Measurements from ENCODE around the gene BCKDHA. TPM values are rescaled to one million over a fixed set of nuclear protein-coding genes. Genes with fewer than 3 reads are reported as not detected.
A peak's percentile ranks its signal among the peaks of the same experiment; 100 is the strongest.

Gene BCKDHA
- total RNA-seq (2014; rRNA removed; shearing (Covaris generic); ENCODE audit: low replicate concordance) = 22.0 and 58.6 TPM in 2 replicates

DNA sequence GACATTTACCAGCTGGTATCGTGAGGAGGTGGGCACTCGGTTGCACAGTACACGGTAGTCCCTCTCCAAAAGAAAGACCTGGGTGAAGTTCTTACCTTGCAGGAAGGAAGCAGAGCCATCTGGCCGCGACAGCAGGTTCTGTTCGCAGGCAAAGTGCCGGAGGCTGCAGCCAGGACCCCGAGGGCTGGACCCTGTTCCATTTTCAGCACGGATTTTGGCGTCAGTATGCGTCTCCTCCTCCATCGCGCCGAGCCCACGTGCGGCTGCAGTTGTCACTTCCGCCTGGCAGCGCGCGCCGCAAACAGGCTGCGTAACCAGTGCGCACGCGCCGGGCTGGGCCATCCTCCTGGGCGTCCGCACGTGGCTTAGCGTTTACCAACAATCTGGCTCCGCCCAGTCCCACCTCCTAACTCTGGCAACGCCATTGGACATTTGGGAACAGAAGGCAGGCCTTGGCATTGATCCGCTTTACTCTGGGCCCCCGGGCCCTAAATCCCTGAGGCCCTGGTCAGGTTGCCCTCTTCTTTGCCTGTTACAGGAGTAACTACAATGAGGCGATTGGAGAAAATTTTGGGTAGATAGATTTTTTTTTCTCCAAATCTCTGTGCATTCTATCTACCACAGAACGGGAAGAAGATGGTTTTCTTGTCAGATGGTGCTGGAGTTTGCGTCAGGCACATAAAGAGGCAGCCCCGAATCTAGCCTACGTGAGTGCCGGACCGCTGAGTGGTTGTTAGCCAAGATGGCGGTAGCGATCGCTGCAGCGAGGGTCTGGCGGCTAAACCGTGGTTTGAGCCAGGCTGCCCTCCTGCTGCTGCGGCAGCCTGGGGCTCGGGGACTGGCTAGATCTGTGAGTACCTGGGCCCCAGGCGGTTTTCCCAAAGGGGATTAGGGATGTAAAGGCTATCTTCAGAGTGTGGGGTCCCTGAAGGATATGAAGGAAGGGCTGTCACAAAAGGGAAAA, at the start of gene BCKDHA, which contains the start of gene EXOSC5:
Gene BCKDHA (plus strand): TSS at position 733 of the 964 bp plus-strand sequence. CDS start 10 bp downstream, at position 743.
Gene EXOSC5 (minus strand): TSS at position 274 of the 964 bp plus-strand sequence. CDS start 31 bp downstream, at position 243.
- H3K9me3 ChIP-seq = no peaks in the 10 kb centered on the region
- no peaks in the 10 kb centered on the region for H3K27me3 ChIP-seq
- peak; percentile 99 for DNase-seq
- H3K36me3 ChIP-seq = peaks cover 4% of the 10 kb centered on the region
- H3K4me3 ChIP-seq = peak within 1 kb of the TSS; percentile 98

DNA sequence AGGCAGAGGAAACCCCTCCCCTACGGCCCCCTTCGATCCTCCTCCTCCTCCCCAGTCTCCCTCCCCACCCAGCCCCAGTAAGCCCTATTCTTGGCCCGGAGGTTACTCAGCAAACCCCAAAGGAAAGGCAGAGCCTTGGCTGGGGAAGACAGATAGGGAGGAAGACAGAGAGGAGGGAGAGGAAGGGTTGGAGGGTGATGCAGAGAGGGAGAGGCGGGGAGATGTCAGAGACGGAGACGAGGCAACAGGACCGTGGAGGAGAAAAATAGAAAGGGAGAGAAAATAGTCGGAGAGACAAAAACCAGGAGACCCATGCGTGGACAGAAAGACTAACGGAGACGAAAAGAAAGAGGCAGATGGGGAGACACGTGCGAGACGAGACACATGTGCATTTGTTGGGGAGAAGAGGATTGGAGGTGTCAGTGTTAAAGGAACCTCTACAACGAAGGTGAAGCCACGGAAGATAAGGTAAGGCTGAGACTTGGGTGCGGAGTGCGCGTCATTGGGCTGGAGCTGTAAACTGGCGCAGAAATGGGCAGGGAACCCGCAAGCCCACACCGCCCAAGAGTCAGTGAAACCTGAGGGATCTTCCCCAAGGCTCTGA, 46.8 kb upstream of the BCKDHA start:
- Histone ChIP-seq H3K9me3 (no peaks in the 10 kb centered on the region), H3K4me3 (peak overlapping the region; percentile 84), H3K36me3 (peaks cover 52% of the 10 kb centered on the region), H3K27me3 (no peaks in the 10 kb centered on the region)
- DNase-seq = peak; percentile 39

DNA sequence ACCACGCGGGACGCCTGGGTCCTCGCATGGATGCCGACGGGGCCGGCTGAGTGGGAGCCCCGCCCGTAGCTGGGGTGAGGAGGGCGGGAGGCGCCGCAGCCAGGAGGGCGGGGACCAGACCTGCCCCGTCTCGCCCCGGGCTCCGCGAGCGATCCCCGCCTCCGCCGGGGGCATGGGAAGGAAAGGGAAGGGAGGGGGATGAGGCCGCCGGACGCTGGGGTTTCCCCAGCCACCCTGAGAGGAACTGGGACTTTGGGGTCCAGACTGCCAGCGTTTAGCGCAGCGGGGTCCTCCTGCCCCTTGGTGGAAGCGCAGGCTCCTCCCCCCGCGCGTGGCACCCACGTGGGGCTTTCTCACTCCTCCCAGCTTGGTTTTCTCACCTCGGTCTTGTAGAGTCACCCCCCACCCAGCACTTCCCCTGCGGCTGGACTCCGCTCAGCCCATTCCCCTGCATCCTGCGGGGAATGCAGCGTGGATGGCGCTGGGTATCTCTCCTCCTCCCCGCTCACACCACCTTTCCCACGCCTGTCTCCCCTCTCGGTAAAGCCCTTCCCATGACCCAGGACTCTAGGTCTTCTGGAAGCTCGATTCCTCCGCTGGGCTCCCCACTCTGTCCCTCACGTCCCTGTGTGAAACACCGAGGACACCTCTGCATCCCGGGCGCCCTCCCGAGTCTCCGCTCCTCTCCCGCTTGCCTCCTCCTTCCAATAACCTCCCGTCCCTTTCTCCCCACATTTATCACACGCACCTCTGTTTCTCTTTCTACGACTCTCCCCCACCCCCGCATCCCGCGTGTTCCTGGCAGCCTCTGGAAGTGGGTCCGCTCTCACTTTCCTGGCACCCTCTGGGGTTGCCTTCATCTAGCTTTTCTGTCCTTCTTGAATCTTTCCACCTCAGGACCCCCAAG, 46.0 kb upstream of the BCKDHA start:
- Histone ChIP-seq H3K36me3 (peaks cover 44% of the 10 kb centered on the region), H3K27me3 (no peaks in the 10 kb centered on the region), H3K9me3 (no peaks in the 10 kb centered on the region), H3K4me3 (peak overlapping the region; percentile 84)
- peak; percentile 77 for DNase-seq

DNA sequence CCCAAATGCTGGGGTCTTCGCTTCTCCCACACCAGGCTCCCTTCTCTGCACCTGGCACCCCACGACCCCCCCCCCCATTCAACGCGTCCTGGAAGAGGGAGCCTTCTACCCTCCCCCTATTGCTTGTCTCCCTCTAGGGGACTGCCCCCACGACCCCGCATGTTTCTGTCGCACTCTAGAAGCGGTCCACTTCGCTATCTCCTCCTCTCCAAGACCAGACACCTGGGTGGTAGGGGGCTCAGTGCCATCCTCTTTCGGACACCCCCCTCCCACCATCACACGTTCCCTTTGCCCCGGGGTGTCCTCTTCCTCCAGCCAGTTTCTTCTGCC, 45.4 kb upstream of the BCKDHA start:
- Histone ChIP-seq H3K9me3 (no peaks in the 10 kb centered on the region), H3K36me3 (peaks cover 38% of the 10 kb centered on the region), H3K4me3 (peak overlapping the region; percentile 84), H3K27me3 (no peaks in the 10 kb centered on the region)
- no peak for DNase-seq

DNA sequence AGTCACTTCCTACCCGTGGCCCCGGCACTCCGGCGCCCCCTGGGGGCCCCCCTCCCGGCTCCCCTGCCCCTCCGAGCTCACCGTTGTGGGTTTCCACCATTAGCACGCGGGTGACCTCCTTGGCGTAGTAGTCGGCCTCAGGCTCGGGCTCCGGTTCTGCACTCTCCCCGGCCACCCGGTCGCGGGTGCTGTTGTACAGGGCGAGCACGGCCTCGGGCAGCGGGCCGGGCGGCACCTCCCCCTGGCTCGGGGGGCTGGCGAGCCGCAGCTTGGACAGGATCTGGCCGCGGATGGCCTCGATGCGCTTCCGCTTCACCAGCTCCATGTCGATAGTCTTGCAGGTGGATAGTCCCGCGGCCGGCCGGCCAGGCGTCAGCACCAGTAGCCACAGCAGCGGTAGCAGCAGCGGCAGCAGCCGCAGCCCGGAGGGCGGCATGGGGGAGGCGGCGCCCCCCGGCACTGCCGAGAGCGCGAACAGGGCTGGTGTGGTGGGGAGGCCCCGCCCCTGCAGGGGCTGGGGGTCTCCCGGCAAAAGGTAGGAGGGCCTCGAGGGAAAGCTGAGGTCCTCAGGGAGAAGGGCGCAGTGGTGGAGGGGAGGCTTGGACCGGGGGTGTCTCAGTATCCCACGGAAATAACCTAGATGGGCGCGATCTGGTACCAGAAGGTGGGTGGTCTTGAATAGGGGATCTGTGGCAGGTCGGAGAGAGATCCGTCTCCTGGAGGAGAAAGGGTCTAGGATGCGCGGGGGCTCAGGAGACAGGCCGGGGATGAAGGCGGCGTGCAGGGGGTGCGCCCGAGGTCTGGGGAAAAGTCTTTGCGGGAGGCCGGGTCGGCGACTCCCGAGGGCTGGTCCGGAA, 44.8 kb upstream of the BCKDHA start:
- Histone ChIP-seq H3K9me3 (no peaks in the 10 kb centered on the region), H3K27me3 (no peaks in the 10 kb centered on the region), H3K4me3 (peak overlapping the region; percentile 84), H3K36me3 (peaks cover 32% of the 10 kb centered on the region)
- DNase-seq = peak; percentile 68

DNA sequence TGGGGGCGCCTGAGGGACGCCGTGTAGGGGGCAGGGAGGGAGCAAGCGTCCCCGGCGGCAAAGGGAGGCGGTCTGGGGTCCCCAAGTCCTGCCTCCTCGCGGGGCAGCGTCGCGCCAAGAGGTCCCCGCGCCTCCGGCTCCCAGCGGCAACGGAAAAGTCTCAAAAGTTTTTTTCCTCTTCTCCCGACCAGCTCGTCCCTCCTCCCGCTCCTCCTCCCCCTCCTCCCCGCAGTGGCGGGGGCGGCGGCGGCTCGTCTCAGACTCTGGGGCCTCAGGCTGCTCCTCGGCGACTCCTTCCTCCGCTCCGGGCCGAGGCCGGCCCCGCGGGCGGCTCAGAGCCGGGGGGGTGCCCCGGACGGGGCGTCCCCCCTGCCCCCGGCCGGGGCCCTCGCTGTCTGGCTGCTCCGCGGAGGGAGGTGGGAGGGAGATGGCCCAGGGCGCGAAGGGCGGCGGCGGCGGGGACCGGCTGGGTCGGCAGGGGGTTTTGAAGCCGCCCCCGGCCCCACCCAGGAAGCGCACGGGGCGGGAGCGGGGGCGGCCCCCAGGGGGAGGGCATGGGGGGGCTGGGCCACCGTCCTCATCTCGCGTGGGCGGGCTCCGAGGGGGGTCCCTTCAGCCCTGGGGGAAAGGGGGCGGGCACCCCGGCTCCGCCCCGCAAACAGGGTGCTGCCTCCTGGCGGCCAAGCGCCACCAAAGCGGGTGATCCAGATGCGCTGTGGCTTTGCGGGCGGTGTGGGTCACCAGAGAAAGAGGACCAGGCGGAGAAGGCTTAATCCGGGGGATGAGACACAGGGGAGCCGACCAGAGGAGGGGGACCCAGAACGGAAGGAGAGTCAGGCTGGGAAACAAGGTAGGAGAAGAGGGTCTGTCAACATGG, 43.9 kb upstream of the BCKDHA start, which contains the start of gene TGFB1:
Gene TGFB1 (minus strand): TSS at position 457 of the 877 bp plus-strand sequence. CDS start 878 bp downstream, outside the sequence.
- H3K9me3 ChIP-seq = no peaks in the 10 kb centered on the region
- H3K36me3 ChIP-seq = peaks cover 25% of the 10 kb centered on the region
- H3K27me3 ChIP-seq = no peaks in the 10 kb centered on the region
- H3K4me3 ChIP-seq = peak within 1 kb of the TSS; percentile 84
- DNase-seq = peak; percentile 91

DNA sequence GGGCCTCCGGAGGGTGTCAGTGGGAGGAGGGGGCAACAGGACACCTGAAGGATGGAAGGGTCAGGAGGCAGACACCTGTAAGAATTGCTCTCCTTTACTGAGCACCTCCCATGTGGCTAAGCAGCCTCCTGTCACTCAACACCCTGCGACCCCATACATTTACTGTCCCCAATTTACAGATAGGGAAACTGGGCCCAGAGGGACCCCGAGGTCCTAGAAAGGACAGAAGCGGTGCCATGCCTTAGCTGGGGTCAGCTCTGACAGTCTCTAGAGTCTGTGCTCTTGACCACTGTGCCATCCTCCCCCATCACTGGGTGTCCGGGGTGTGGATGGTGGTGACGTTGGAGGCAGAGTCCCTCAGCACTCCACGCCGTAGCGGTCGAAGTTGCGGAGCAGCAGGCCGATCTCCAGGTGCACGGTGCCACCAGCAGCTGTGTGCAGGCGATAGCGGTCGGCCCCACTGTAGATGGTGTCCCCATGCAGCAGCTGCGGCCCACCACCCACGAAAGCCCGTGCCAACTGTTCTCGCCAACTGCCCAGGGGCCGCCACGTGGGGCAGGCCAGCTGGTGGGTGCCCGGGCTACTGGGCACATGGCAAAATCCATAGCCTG, 43.2 kb upstream of the BCKDHA start:
- no peak for DNase-seq
- H3K4me3 ChIP-seq = peak overlapping the region; percentile 84
- no peaks in the 10 kb centered on the region for H3K27me3 ChIP-seq
- H3K36me3 ChIP-seq = peaks cover 18% of the 10 kb centered on the region
- H3K9me3 ChIP-seq = no peaks in the 10 kb centered on the region

DNA sequence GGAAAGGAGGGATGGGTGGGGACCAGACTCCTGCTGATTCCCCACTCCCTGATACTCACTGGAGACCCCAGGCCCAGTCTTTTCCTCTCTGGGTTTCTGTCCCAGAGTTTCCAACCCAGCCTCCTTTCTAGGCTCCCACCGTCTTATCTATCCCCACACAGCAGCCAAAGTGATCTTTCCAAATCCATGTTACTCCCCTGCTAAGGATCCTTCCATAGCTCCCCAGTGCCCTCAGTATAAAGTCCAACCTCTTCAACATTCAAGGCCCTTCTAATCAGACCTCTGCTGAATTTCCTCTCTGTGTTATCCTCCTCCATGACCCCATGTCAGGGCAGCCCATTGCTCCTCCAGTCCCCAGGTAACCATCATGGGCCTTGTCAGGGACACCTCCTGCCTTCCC, 42.6 kb upstream of the BCKDHA start:
- Histone ChIP-seq H3K36me3 (peaks cover 12% of the 10 kb centered on the region), H3K27me3 (no peaks in the 10 kb centered on the region), H3K9me3 (no peaks in the 10 kb centered on the region), H3K4me3 (no peak overlapping the region)
- DNase-seq = no peak

DNA sequence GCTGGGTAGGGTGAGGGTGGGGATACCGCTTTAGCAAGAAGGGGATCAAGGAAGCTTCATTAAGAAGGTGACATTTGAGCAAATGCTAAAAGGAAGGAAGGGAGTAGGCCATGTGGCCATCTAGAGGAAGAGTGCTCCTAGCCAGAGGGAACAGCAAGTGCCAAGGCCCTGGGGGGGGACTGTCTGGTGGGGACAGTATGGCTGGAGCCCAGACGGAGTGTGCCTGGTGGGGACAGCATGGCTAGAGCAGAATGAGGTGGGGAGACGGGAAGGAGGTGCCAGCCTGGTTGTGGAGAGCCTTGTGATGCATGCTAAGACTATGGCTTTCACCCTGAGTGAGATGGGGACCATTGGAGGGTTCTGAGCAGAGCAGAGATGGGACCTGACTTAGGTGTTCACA, 41.8 kb upstream of the BCKDHA start:
- Histone ChIP-seq H3K36me3 (peaks cover 10% of the 10 kb centered on the region), H3K9me3 (no peaks in the 10 kb centered on the region), H3K27me3 (no peaks in the 10 kb centered on the region), H3K4me3 (no peak overlapping the region)
- DNase-seq = no peak

DNA sequence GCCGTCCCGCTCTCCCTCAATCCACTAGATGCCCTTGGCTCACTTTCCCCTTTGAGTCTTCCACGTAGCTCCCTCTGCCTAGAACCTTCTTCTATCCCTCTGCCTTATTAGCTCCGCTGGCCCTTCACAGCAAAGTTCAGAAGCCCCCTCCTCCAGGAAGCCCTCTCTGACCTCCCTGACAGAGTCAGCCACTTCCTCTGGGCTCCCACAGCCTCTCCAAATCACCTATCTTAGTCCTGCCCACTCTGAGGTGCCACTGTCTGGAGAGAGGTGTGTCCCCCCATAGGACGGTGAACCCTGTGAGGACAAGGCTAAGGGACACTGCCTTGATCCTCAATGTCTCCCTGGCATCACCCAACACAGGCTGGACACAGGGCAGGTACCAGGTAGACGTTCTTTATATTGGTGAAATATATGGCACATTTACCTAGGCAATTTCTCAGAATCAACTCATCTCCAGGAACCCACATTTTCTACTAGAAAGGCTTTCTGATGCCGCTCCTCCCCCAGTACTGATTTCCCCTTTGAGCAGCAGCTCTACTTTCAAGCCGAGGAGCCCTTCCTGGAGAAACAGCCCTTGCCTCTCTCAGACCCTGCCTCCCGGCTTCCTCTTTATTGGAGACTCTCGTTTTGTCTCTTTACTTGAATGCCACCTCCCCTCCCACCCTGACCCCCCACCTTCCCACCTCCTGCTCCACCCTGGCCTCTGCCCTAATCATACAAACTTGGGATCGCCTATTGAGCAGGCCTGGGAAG, 40.5 kb upstream of the BCKDHA start:
- no peak overlapping the region for H3K4me3 ChIP-seq
- no peaks in the 10 kb centered on the region for H3K27me3 ChIP-seq
- H3K36me3 ChIP-seq = peaks cover 8% of the 10 kb centered on the region
- no peak for DNase-seq
- no peaks in the 10 kb centered on the region for H3K9me3 ChIP-seq

DNA sequence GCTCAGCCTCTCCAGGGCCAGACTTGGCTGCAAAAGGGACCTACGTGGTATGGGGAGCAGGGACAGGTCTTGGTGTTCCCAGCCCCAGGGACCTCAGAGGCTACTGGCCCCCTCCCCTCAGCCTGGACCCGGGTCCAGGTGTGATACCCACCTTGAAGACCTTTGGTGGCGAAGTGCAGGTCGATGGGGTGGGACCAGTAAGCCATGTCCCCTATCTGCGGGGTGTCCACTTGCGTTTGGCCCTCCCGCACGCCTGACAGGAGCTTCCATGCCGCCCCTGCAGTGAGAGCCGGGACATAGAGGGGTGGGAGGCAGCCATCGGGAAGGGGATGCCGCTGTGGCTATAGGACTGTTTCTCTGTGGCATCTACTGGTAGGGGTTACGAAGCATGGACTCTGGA, 39.9 kb upstream of the BCKDHA start:
- DNase-seq = no peak
- Histone ChIP-seq H3K36me3 (peaks cover 12% of the 10 kb centered on the region), H3K9me3 (no peaks in the 10 kb centered on the region), H3K4me3 (no peak overlapping the region), H3K27me3 (no peaks in the 10 kb centered on the region)

DNA sequence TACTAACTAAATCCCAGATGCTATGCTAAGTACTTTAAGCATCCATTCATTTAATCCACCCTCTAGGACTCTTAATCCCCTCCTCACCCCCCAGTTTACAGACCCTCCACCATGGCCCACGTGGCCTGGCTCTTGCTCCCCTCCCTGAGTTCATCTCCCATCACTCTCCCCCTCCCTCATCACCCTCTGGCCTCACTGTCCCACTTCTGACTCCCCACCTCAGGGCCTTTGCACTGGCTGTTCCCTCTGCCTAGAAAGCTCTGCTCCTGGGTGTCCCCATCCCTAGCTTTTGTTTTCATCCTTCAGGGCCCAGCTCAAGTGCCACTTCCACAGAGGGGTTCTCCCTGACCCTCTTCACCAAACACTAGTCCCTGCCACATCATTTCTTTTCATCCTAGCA, 37.9 kb upstream of the BCKDHA start:
- H3K9me3 ChIP-seq = no peaks in the 10 kb centered on the region
- no peak for DNase-seq
- no peaks in the 10 kb centered on the region for H3K27me3 ChIP-seq
- peaks cover 13% of the 10 kb centered on the region for H3K36me3 ChIP-seq
- no peak overlapping the region for H3K4me3 ChIP-seq

DNA sequence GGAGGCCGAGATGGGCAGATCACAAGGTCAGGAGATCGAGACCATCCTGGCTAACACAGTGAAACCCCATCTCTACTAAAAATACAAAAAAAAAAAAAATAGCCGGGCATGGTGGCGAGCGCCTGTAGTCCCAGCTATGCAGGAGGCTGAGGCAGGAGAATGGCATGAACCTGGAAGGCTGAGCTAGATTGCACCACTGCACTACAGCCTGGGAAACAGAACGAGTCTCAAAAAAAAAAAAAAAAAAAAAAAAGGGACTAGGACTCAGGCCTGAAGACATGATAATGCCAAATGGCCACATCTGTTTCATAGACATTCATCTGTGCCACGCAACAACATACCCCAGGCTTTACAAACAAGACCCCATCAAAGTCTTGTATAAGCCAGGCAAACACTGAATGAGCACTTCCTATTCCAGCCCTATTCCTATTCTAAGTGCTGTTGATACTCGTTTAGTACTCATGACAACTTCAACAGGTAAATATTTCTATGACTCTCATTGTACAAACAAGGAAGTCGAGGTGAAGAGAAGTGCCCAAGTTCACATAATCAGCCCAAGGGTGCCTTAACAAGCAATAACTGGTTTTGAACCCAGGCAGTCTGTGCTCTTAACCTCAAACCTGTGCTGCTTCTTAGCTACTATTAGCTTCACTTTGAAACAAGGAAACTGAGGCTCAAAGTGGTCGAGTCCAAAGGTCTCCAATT, 35.3 kb upstream of the BCKDHA start:
- no peaks in the 10 kb centered on the region for H3K27me3 ChIP-seq
- H3K36me3 ChIP-seq = peaks cover 19% of the 10 kb centered on the region
- no peaks in the 10 kb centered on the region for H3K9me3 ChIP-seq
- no peak overlapping the region for H3K4me3 ChIP-seq
- no peak for DNase-seq
